ENCODE measurements around the gene MYO7A.

Gene MYO7A

GRCh38 chr11:77111946-77112345 lies 16.1 kb upstream of the MYO7A start:
- DNase-seq (ENCODE audit: low spot score) = no peak

- no peak for DNase-seq (ENCODE audit: low spot score)
These were observed 15.2 kb upstream of the MYO7A start for GRCh38 chr11:77112641-77113381.

GRCh38 chr11:77113382-77114088 lies 14.5 kb upstream of the MYO7A start:
- peak; percentile 57 for DNase-seq (ENCODE audit: low spot score)

- no peak for DNase-seq (ENCODE audit: low spot score)
These were observed 14.0 kb upstream of the MYO7A start for GRCh38 chr11:77114089-77114463.

GRCh38 chr11:77115181-77115611 lies 12.8 kb upstream of the MYO7A start:
- no peak for DNase-seq (ENCODE audit: low spot score)

- DNase-seq (ENCODE audit: low spot score) = no peak
These were observed 12.1 kb upstream of the MYO7A start for GRCh38 chr11:77115956-77116355.

- DNase-seq (ENCODE audit: low spot score) = no peak
These were observed 10.6 kb upstream of the MYO7A start for GRCh38 chr11:77117492-77117891.

- DNase-seq (ENCODE audit: low spot score) = no peak
These were observed 10.0 kb upstream of the MYO7A start for GRCh38 chr11:77118086-77118485.

- no peak for DNase-seq (ENCODE audit: low spot score)
These were observed 9.1 kb upstream of the MYO7A start for GRCh38 chr11:77118971-77119370.

- no peak for DNase-seq (ENCODE audit: low spot score)
These were observed 8.5 kb upstream of the MYO7A start for GRCh38 chr11:77119531-77119936.

GRCh38 chr11:77120571-77120970 lies 7.5 kb upstream of the MYO7A start:
- no peak for DNase-seq (ENCODE audit: low spot score)

GRCh38 chr11:77121096-77121640 lies 6.9 kb upstream of the MYO7A start:
- no peak for DNase-seq (ENCODE audit: low spot score)

GRCh38 chr11:77121876-77122575 lies 6.0 kb upstream of the MYO7A start:
- no peak for DNase-seq (ENCODE audit: low spot score)

- DNase-seq (ENCODE audit: low spot score) = no peak
These were observed 5.4 kb upstream of the MYO7A start for GRCh38 chr11:77122576-77123212.

GRCh38 chr11:77123591-77123990 lies 4.5 kb upstream of the MYO7A start:
- DNase-seq (ENCODE audit: low spot score) = no peak

GRCh38 chr11:77124041-77124440 lies 4.0 kb upstream of the MYO7A start:
- no peak for DNase-seq (ENCODE audit: low spot score)

GRCh38 chr11:77124488-77124887 lies 3.6 kb upstream of the MYO7A start:
- DNase-seq (ENCODE audit: low spot score) = no peak

GRCh38 chr11:77125191-77125590 lies 2.9 kb upstream of the MYO7A start:
- DNase-seq (ENCODE audit: low spot score) = no peak

- no peak for DNase-seq (ENCODE audit: low spot score)
These were observed 2.4 kb upstream of the MYO7A start for GRCh38 chr11:77125695-77126094.

- DNase-seq (ENCODE audit: low spot score) = no peak
These were observed 1.8 kb upstream of the MYO7A start for GRCh38 chr11:77126156-77126775.

GRCh38 chr11:77126861-77127234 lies 1.2 kb upstream of the MYO7A start:
- no peak for DNase-seq (ENCODE audit: low spot score)

Data from hematopoietic multipotent progenitor cell treated with erythropoietin and hydrocortisone succinate and interleukin-3 and kit ligand, for 15 days (in vitro differentiated cells).